Renal cortex interstitium (tissue), 11 donors: Measurements from ENCODE around the gene SDK1. TPM values are rescaled to one million over a fixed set of nuclear protein-coding genes. Genes with fewer than 3 reads are reported as not detected.
A peak's percentile ranks its signal among the peaks of the same experiment; 100 is the strongest.

Source experiments
- DNase-seq, 11 donors: peaks; one replicate each; pipeline ENCODE4 v3.0.0-alpha.2; 2013; ENCODE audit warnings: low read depth in 9 of 11, low spot score in 4 of 11; ENCODE audit errors: extremely low read depth in 1 of 11
- polyA plus RNA-seq, 3 donors: library from polyadenylated mRNA; unstranded; fragments of 120-200 nt; gene quantifications; one replicate each; pipeline ENCODE4 v1.2.1, GENCODE V29; 2013; ENCODE audit not compliant: insufficient read length in 3 of 3

Gene SDK1
- polyA plus RNA-seq, 3 donors = 5.9 to 9.1 (median 7.6) TPM

DNA sequence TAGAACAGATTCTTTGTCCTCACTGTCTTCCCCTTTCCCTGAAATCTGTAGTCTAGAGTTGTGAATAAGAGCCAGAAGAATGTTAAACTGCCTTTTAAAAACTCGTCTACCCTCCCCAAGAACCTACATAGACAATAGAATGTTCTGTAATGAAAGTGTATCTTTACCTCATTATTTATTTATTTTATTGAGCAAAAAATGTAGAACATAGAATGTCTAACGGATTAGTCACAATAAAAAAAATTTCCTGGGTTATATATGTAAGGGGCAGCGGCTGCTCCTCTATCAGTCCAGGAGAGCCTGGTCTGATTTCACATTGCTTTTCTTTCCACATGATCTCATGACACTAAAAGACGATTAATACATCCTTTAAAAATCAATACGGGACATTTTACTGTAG lies 135.7 kb downstream of the SDK1 start:
- DNase-seq = no peak

DNA sequence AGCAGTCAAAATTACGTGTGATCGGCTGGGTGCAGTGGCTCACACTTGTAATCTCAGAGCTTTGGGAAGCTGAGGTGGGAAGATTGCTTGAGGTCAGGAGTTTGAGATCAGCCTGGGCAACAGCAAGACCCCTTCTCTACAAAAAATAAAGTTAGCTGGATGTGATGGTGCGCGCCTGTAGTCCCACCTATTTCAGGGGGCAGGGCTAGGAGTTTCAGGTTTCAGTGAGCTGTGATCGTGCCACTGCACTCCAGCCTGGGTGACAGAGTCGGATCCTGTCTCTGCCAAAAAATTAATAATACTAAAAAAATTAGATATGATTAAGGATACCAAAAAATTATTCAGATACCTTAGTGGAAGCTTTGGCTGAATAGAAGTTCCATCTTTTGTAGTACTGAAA lies 136.4 kb downstream of the SDK1 start:
- no peak for DNase-seq

DNA sequence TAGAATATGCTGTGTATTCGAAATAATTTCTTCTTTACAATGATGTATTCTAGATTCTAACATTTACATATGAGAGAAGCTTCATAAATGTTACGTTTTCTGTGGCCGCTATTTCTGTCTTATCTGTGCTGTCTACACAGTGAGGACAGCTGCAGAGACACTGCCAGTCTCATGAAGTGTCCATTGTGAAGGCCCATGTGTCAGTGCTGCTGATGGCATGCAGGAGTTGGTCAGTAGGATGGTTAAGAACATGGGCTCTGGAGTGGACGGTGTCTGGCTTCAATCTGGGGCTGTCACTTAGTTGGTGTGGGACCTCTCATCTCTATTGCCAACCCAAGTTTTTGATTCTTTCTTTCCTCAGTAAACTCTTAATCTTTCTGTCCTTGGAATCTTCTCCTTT lies 137.3 kb downstream of the SDK1 start:
- DNase-seq = no peak

DNA sequence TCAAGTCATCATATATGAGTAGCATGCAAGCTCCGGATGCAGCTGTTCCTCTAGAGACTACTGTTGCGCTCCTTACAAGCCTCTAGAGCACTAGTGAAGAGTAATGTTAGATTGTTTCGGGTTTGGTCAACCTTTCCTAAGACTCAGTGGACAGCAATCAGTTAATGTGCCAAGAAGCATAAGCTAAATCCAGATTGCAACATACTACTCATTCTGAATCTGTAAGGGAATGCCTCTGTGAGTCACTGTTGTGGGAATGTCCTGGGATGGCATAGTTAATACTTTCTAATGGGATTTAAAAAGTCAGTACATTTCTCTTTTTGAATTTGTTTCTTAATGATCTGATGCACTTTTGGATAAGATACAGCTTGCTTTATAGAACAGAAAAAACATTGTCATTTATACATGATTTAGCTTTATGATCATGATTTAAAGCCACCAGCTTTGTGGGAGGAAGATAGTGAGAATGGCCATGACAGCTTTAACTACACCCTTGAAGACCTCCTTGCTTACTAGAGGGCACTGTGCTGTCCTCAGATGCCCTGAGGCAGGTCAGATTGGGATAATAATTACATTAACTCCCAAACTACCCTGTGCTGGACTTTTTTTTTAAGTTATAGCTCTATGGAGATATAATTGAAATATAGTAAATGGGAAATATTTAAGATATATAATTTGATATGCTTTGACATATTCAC lies 138.4 kb downstream of the SDK1 start:
- DNase-seq = no peak

DNA sequence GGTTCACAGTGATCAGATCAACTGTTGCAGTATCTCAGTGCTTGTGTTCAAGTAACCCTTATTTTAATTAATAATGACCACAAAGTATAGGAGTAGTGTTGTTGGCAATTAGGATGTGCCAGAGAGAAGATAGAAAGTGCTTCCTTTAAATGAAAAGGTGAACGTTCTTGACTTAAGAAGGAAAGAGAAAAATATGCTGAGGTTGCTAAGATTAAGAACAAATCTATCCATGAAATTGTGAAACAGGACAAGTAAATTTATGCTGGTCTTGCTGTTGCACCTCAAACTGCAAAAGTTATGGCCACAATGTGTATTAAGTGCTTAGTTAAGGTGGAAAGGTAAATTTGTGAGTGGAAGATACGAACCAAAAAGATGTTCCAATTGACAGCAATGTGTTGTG lies 139.5 kb downstream of the SDK1 start:
- DNase-seq = no peak

DNA sequence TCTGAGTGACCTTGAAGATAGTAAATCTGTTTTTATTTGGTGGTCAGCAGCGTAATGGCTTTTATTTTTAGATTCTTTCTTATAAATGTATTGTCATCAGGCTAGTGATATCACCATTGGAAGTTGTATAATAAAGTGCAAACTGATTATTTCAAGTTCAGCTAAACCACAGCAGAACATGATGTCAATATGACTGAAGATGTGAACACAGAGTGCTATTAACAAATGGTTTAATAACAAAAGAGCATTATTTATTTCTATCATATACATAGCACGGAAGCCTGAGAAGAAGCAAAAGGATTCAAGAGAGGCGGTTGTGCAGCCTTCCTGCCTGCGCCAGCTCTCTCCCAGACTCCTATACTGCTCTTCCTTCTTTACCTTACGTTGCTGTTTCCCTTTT lies 142.7 kb downstream of the SDK1 start:
- DNase-seq = no peak

DNA sequence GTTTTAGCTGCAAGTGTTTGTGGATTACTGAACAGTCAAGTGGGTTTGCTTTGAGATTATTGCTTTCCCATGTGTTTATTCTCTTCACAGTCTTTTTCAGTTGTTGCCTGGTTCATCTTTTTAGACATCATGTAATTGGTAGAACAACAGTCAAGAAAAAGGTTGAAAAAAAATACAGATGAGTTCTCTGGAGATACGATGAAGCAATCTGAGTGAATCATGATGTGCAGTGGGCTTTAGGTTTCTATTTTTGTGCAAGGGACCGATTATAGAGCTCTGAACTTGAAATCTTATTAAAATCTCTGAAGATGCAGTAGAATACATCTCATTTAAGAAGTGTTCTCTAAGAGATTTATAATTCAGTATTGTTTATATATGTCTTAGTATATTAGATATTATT lies 145.7 kb downstream of the SDK1 start:
- no peak for DNase-seq

DNA sequence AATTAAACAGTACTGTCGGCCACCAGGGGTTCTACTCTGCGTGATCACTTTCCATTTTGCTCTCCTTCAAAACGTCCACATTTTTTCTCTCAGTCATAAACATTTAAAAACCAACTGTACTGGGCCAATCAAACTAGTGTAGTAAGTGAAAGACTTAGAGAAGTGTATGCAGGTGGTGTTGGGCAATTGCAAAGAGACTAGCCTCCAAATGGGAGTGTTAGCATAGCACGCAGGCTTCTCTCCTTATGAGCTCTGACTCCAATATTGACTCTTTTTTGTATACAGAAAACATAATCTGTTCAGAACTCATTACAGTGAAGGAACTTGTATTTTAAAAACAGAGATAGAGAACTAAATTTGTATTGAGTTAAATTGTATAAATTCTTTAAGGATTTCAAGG lies 150.6 kb downstream of the SDK1 start:
- DNase-seq = no peak

DNA sequence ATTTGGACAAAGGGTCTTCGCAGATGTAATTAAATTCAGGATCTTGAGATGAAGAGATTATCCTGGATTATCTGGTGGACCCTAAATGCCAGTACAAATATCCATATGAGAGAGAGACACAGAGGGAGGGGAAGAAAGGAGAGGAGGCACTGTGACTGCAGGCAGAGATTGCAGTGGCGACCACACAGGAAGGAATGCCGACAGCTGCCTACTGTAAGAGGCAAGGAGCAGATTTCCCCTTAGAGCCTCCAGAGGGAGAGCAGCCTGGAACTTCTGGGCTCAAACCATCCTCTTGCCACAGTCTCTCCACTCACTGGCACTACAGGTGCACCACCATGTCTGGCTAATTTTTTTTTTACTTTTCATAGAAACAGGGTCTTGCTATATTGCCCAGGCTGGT lies 152.3 kb downstream of the SDK1 start:
- no peak for DNase-seq

DNA sequence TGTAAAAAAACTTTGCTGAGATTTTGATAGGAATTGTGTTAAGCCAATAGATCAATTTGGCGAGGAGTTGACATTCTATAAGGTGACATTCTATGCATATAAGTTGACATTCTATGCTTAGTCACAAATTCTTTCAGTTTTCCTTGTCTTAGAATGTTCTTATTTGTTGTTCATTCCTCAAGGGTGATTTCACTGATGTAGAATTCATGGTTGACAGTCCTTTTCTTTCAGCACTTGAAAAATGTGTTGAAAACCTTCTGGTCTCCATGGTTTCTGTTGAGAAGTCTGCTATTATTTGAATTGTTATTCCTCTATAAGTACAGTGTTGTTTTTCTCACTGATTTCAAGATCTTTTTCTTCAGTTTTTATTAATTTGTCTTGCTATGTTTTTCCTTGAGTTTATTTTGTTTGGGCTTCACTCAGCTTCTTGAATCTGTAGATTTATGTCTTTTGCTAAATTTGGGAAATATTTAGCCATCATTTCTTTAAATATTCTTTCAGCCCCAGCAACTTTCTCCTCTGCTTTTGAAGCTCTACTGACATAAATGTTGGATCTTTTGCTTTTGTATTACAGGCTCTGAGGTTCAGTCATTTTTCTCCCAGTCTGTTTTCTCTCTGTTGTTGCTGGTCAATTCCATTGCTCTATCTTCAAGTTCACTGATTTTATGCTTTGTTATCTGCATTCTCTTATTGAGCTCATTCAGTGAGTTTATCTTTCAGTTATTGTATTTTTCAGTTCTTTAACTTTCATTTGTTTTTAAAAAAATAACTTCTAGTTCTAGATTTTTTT lies 154.9 kb downstream of the SDK1 start:
- no peak for DNase-seq

DNA sequence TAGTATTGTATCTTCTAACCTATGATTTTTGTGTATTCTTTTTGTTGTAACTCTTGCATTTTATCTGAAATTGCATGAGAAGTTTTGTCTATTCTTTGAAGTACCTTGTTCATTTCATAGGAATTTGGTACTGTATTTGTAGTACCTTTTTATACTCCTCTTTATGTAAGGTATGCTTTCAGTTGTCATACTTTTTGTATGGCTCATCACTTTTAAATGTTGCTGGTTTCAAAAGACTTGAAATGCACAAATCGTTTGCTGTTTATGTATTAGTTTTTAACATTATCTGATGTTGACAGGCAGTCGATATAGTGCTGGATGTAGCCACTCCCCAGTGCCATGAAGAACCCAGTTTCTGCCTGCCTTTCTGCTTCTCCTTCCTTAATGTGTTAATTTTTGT lies 158.1 kb downstream of the SDK1 start:
- no peak for DNase-seq

DNA sequence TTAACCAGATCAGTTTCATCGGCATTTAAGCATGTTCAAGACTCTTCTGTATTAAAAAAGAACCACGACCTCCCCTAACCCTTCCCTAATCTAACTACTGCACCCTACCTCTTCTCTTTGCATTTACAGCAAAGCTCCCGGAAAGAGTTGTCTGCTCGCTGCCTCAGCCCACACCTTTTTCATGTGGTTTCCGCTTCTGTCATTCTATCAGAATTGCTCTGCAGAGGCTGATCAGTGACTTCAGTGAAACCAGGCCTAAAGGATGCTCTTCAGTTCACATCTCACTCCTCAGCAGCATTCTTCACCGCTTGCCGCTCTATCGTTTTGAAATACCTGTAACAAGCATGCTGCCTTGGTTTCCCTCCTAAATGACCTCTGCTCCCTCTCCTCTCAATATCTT lies 160.9 kb downstream of the SDK1 start:
- no peak for DNase-seq

DNA sequence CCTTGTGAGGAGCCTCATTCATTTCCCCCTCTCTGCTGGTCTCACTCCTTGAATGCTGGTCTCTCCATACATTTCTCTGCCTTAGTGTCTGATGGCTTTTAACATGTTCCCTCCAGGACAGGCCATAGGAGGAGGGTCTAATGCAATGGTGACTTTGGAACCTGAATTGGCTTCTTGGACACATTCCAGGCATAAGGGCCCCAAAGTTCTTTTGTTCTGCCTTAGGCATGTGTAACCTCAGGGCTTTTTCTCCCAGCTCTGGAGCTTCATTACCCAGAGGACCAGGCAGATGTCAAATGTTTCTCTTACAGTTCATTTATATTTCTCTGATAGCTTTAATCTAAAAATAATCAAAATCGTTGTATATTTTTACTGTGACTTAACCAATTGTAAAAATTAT lies 162.6 kb downstream of the SDK1 start:
- DNase-seq = no peak

DNA sequence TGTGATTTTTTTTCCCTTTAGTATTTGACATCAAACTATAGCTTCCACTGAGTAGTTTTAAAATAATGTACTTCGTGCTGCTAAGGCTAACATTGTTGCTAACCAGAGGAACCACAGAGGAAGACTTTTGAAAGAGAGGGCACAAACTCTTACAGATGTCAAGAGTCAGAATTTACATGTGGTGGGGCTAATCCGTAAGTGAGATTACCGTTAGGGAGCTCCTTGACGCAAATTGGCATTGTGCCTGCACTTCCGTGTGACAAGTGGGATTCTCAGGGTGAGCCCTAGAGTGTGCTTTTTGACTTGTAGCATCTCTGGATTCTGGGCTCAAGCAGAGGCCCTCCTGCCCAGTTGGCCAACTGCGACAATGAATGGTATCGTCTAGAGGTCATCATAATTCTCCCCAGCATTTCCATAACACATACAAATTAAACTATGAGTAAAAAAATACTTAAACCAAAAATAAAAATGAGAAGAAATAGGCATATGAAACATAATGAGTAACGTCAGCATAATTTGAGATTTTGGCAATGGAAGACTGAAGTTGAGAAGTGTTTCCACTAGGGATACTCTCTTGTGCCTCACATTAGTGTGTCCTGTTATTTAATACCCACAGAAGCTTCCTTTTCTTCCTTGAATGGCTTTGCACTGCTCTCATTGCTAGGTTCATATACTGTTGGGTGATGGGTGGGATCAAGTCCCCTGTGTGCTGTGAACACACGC lies 164.0 kb downstream of the SDK1 start:
- DNase-seq = no peak

DNA sequence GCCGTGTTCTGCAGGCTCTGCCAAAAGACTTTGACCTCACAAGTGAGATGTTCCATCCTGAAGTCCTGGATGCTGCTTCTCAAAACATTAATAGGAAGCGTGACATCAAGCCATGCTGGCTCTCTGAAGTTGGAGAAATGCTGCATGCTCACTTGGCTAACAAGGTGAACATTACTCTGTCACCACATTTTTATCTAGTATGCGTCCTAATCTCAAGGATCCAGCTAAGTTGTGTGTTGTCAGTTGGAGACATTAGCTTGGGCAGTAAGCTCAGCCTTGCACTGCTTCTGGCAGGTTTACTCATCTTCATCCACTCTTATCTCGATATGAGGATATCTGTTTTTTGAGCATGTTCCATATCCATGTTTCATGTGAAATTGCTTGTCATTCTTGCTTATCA lies 165.2 kb downstream of the SDK1 start:
- no peak for DNase-seq

DNA sequence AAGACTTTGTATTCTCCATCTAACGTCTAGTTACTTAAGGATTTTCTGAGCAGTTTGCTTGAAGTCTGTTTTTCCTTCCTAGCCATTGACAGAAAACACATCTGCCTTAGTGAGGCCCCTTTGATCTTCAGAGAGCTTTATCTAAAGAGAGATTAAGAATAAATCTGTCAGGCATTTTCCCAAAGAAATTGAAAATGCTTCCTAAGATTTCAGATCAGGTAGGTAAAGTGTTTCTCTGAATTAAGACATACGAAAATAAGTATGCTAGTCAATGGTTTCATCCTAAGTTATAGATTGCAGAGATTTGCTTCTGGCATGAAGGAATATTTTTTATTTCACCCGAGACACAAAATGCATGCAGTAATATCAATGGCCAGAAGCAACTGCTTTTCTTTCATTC lies 168.6 kb downstream of the SDK1 start:
- no peak for DNase-seq

DNA sequence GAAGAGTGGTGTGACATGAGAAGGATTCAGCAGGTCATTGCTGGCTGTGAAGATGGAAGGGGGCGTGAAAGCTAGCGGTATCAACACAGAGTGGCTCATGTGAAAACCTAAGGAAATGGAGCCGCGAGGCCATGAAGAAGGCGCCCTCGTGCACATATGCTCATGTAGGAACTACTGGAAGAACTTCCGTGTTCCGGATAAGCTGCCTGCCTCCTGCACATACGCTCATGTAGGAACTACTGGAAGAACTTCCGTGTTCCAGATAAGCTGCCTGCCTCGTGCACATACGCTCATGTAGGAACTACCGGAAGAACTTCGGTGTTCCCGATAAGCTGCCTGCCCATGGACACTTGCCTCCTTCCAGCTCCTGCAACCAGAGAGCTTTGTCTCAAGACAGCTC lies 179.1 kb downstream of the SDK1 start:
- DNase-seq = no peak

DNA sequence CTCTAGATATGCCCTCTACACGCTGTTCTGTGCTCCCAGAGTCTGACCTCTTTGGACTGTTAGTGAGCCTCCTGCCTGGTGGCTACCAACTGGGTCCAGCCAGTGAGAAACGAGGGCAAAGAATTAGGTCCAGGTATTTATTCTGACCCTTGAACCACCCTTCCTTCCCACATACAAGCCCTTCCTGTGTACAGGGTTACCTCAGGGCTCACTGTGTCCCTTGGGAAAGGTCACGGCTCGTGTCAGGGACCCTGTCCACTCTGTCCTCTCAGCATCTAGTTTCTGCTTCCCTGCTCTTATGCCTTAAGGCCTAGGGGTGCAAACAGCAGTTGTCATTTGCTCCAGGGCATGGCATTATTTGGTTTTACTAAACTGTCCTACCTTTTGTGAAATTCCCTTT lies 180.4 kb downstream of the SDK1 start:
- no peak for DNase-seq

DNA sequence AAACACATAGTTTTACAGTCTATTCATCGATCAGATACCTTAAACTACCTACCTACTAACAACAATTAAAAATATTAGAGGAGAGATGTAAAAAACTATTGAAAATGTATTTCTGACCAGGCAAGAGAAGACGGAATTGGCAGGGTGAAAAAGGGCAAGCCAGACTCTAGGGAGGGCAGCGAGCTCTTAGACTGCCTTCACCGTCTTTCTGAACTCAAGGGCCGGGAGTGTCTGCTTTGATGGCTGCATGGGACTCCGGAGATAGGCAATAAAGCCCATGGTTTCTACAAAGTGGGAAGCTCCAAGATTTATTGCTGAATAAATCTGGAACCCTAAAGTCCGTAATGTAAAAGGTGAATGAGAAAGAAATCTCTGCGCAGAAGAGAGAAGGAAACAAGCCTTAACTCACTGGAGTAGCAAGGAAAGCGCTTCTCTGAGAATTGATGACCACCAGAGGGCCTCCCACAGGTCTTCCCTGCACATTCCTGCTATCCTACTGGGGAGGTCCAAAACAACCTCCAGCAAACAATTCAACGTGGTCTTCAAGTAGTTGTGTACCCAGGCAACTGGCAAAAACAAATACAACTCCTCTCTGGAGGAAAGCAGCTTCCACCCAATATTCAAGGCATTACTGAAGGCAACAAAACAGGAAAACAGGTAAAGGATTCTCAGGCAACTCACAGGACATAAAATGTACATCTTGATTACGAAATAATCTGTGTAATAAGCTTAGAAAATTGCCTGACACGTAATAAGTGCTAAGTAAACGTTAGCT lies 181.3 kb downstream of the SDK1 start:
- peak in 10 of 11 donors; percentile 10 to 46 (median 26) for DNase-seq

DNA sequence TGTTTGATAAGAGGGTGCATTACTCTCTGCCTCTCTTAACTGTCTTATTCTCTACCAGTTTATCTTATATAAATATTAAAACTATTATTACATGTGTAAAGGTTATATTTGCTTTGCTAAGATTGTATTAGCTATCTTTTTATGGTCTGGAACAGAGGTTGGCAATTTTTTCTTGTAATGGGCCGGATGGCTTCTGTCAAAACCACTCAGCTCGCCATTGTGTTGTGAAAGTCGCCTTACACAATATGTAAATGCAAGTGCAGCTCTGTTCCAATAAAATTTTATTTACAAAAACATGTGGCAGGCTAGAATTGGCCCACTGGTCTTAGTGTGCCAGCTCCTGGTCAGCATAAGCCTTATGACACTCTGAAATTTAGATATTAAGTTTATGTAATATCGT lies 185.8 kb downstream of the SDK1 start:
- no peak for DNase-seq
